Activated naive CD4-positive, alpha-beta T cell treated with anti-CD3 and anti-CD28 coated beads, Interleukin-2, amount 10 ng/mL, durations not matched to agents 7 days and 5 days (primary cell): Measurements from ENCODE around the gene TMPRSS13.
"Not testable (repeated sequence)": the region's sequence is repeated elsewhere in the genome, so short reads cannot be mapped to it uniquely, and the experiment has no call there.

Experiments
- CTCF ChIA-PET: fragments of 350-600 bp; sonication (Branson Sonifier 250); formaldehyde crosslinking; loops from one replicate; lab custom pipeline; 2021; ENCODE audit warnings: antibody characterized with exemption; lab: Charles Lee
- DNase-seq: peaks from one replicate; pipeline ENCODE4 v3.0.0-alpha.2; 2020
- H3K27ac Mint-ChIP-seq: one replicate; pipeline ENCODE4 v1.8.0; 2021; ENCODE audit warnings: mild to moderate bottlenecking, moderate library complexity, mixed read lengths
- H3K27me3 Mint-ChIP-seq: one replicate; pipeline ENCODE4 v1.8.0; 2021; ENCODE audit warnings: mild to moderate bottlenecking, mixed read lengths
- H3K36me3 Mint-ChIP-seq: one replicate; pipeline ENCODE4 v1.8.0; 2021; ENCODE audit warnings: mixed read lengths
- H3K4me1 Mint-ChIP-seq: one replicate; pipeline ENCODE4 v1.8.0; 2021; ENCODE audit warnings: mixed read lengths
- H3K4me3 Mint-ChIP-seq: one replicate; pipeline ENCODE4 v1.8.0; 2021; ENCODE audit warnings: mild to moderate bottlenecking, moderate library complexity, mixed read lengths
- H3K9me3 Mint-ChIP-seq: one replicate; pipeline ENCODE4 v1.8.0; 2021; ENCODE audit warnings: mixed read lengths

TMPRSS13 gene

GRCh38 chr11:117931971-117932370 is 2.8 kb upstream of the TMPRSS13 start:
- Mint-ChIP-seq H3K27ac (peak overlapping the region; percentile 47), H3K27me3 (peaks cover 40% of the 10 kb centered on the region), H3K4me1 (peaks cover 52% of the 10 kb centered on the region), H3K36me3 (no peaks in the 10 kb centered on the region), H3K4me3 (no peak overlapping the region), H3K9me3 (no peaks in the 10 kb centered on the region)
- DNase-seq, result no peak
- CTCF ChIA-PET, result interaction anchor here (1.1 to 3.2 kb wide), 7 partner anchors 8 to 139 kb away, joined by 3 to 32 read pairs (median 5); no protein-coding TSS in a partner anchor

- H3K27ac Mint-ChIP-seq, result peak overlapping the region; percentile 47
- H3K27me3 Mint-ChIP-seq, result peaks cover 40% of the 10 kb centered on the region
- DNase-seq, result peak; percentile 20
- no peaks in the 10 kb centered on the region for H3K9me3 Mint-ChIP-seq
- H3K4me1 Mint-ChIP-seq, result peaks cover 52% of the 10 kb centered on the region
- CTCF ChIA-PET, result interaction anchor here (0.9 to 3.2 kb wide), 8 partner anchors 8 to 140 kb away, joined by 3 to 32 read pairs (median 4); no protein-coding TSS in a partner anchor
- H3K4me3 Mint-ChIP-seq, result no peak overlapping the region
- H3K36me3 Mint-ChIP-seq, result no peaks in the 10 kb centered on the region
Observed at GRCh38 chr11:117931331-117931950, 2.2 kb upstream of the TMPRSS13 start.

DNA sequence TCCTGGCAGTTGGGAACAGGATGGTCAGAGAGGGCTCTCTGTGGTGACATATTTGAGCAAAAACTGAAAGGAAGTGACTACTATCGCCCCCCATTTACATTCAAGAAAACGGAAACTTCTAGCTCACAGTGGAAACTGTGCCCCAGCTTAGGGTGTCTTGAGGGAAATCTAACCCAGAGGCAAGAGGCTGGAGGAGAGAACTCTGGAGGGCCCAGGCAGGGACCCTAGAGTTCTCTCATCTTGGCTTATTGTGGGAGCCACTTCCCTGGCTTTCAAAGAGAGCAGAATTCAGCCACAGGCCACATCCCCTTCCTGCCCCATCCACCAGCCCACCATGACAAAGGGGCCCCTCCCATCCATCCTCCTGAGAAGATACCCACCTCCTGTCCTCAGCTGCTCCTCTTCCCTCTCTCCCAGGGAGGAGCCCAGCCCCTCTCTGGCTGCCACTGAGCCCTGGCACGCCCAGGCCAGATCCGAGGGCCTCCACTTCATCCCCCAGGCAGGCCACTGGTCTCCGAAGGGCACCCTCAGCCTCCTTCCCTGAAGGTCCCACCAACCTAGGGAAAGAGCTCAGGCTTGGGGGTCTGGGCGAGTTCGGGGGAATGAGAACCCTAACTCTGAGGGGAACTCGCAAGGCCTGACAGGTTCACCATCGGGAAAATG is 1.6 kb upstream of the TMPRSS13 start:
- CTCF ChIA-PET, result interaction anchor here (0.6 to 3.2 kb wide), 9 partner anchors 9 to 141 kb away, joined by 3 to 32 read pairs (median 4); no protein-coding TSS in a partner anchor
- Mint-ChIP-seq H3K4me1 (peaks cover 52% of the 10 kb centered on the region), H3K36me3 (no peaks in the 10 kb centered on the region), H3K27ac (peak overlapping the region; percentile 71), H3K27me3 (peaks cover 37% of the 10 kb centered on the region), H3K9me3 (no peaks in the 10 kb centered on the region), H3K4me3 (no peak overlapping the region)
- DNase-seq, result peak; percentile 50

- DNase-seq, result no peak
- H3K27ac Mint-ChIP-seq, result peak overlapping the region; percentile 71
- no peak overlapping the region for H3K4me3 Mint-ChIP-seq
- peaks cover 36% of the 10 kb centered on the region for H3K27me3 Mint-ChIP-seq
- no peaks in the 10 kb centered on the region for H3K9me3 Mint-ChIP-seq
- CTCF ChIA-PET, result interaction anchor here (0.6 to 3.2 kb wide), 4 partner anchors 17 to 112 kb away, joined by 3 to 32 read pairs (median 10); no protein-coding TSS in a partner anchor
- H3K36me3 Mint-ChIP-seq, result no peaks in the 10 kb centered on the region
- peaks cover 52% of the 10 kb centered on the region for H3K4me1 Mint-ChIP-seq
Observed at GRCh38 chr11:117929916-117930570, 841 bp upstream of the TMPRSS13 start.

- DNase-seq, result no peak
- H3K27ac Mint-ChIP-seq, result no peak overlapping the region
Observed at GRCh38 chr11:117928446-117929141, 608 bp downstream of the TMPRSS13 start.

DNA sequence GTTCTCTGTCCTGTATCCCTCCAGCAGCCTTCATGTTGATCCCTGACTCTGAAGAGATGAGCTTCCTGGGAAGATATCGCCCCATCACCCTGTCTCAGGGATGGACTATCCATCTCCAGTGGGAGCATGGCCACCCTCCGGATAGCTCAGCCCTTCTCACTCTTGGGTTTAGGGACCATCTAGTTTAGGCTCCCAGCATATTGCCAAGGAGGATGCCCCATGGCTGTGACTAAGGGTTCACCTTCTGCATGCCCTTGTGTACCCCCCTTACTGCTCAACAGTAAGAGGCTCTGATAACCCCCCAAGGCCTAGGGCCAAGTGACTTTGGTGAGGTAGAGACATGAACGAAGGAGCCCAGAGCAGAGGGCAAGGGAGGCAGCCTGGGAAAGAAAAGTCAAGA is 1.3 kb downstream of the TMPRSS13 start:
- H3K27ac Mint-ChIP-seq, result no peak overlapping the region
- H3K4me1 Mint-ChIP-seq, result peaks cover 47% of the 10 kb centered on the region
- CTCF ChIA-PET, result interaction anchor here (2.1 kb wide), 1 partner anchor 125 kb away, joined by 5 read pairs; no protein-coding TSS in a partner anchor
- no peak for DNase-seq
- no peaks in the 10 kb centered on the region for H3K9me3 Mint-ChIP-seq
- H3K36me3 Mint-ChIP-seq, result no peaks in the 10 kb centered on the region
- no peak overlapping the region for H3K4me3 Mint-ChIP-seq
- H3K27me3 Mint-ChIP-seq, result peaks cover 29% of the 10 kb centered on the region

More at GRCh38 chr11:117928446-117929141, 608 bp downstream of the TMPRSS13 start:
- Mint-ChIP-seq H3K27me3 (peaks cover 29% of the 10 kb centered on the region), H3K4me1 (peaks cover 52% of the 10 kb centered on the region), H3K4me3 (no peak overlapping the region), H3K36me3 (no peaks in the 10 kb centered on the region), H3K9me3 (no peaks in the 10 kb centered on the region)
- CTCF ChIA-PET, result interaction anchor here (0.9 to 2.1 kb wide), 3 partner anchors 18 to 124 kb away, joined by 4 to 5 read pairs (median 4); no protein-coding TSS in a partner anchor

DNA sequence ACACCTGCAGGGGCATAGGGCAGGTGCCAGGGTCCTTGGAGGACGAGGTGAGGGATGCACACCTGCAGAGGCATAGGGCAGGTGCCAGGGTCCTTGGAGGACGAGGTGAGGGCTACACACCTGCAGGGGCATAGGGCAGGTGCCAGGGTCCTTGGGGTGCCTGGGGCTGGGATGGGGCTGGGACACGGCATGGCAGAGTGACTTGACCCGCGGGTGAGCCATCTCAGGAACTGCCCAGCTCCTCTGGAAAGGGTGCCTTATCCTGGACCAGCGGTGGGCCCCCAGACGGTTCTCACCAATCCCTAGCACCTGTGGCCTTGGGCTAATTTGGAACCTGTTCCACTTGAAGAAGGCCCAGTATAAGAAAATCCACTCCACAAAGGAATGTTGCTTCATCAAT is 3.0 kb downstream of the TMPRSS13 start:
- H3K27ac Mint-ChIP-seq, CTCF ChIA-PET, H3K9me3 Mint-ChIP-seq, H3K36me3 Mint-ChIP-seq, DNase-seq, H3K4me3 Mint-ChIP-seq: not testable (repeated sequence)
- Mint-ChIP-seq H3K27me3 (peaks cover 38% of the 10 kb centered on the region), H3K4me1 (peaks cover 31% of the 10 kb centered on the region)

DNA sequence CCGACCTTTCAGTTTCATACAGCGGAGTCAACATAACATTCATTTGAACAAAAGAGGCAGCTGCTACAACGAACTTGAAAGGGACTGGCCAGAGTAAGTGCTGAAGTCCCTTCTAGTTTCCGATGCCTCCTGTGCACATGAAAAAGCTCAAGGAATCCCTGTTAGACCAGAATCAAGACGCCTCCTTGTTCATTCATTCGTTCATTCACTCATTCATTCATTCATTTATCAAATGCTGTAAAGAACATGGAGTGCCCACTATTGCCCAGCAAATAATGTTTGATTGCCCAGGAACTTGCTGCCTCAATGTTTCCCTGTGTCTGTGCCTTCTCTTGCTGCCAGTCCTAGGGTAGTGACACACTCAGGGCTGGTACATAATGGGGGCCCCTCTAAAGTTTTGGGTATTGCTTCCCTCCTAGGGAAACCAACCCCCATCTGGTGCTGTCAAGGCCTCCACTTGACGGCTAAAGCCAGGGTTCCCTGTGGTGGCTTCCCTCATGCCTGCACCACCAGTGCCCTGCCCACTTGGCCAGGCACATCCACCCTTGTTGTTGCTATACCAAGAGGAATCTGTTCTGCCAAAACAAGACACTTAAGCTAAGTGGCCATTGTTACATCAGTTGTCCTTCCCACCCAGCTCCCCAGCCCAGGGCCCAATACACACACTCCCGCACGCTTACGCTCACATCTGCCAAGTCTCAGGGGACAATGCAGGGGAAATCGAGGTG is 3.8 kb downstream of the TMPRSS13 start:
- H3K27ac Mint-ChIP-seq, result no peak overlapping the region
- peaks cover 23% of the 10 kb centered on the region for H3K4me1 Mint-ChIP-seq

DNA sequence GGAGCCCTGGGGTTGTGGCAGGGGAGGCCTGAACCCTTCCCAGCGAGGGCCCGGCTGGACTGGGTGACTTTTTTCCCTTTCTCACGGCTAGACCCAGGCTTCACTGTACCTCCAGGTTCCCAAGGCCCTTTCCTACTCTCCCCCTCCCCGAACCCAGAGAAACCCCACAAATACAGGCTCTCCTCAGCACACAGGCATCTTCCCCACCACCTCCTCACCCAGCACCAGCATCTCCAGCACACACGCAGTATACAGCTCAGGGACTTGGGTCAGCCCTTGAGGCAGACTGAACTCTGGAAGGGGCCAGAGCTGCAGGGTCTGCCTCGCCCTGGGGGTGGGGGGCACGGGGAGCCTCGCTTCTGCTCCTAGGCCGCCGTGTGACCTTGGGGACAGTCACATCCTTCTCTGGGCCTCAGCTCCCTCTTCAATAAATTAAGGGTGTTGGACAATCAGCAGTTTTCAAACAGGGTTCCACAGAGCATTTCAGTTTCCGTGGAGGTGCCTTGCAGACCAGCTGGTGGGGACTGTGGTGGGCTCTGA is 4.5 kb downstream of the TMPRSS13 start:
- Mint-ChIP-seq H3K36me3 (no peaks in the 10 kb centered on the region), H3K4me1 (peaks cover 16% of the 10 kb centered on the region), H3K4me3 (no peak overlapping the region), H3K27me3 (peaks cover 38% of the 10 kb centered on the region), H3K9me3 (no peaks in the 10 kb centered on the region), H3K27ac (no peak overlapping the region)
- no peak for DNase-seq
- CTCF ChIA-PET, result interaction anchor here (0.8 to 3.6 kb wide), 3 partner anchors 18 to 129 kb away, joined by 3 to 15 read pairs (median 3); no protein-coding TSS in a partner anchor

More for the DNA sequence above, 3.8 kb downstream of the TMPRSS13 start:
- no peak for DNase-seq
- CTCF ChIA-PET, result interaction anchor here (0.8 to 3.6 kb wide), 2 partner anchors 21 to 128 kb away, joined by 3 to 15 read pairs; no protein-coding TSS in a partner anchor
- no peaks in the 10 kb centered on the region for H3K9me3 Mint-ChIP-seq
- H3K27me3 Mint-ChIP-seq, result peaks cover 38% of the 10 kb centered on the region
- H3K36me3 Mint-ChIP-seq, result no peaks in the 10 kb centered on the region
- no peak overlapping the region for H3K4me3 Mint-ChIP-seq

DNA sequence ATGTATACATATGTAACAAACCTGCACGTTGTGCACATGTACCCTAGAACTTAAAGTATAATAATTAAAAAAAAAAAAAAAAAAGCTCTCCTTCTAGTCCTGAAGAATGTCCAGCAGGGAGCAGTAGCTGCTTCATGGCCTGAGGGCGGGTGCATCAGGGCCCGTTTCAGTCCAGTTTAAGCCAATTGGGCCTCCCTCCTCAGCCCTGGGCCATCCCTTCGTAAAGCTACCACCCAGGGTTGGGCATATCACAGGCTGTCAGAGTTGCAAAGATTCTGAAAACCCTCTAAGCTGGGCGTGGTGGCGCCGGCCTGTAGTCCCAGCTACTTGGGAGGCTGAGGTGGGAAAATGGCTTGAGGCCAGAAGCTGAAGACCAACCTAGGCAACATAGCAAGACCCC is 5.4 kb downstream of the TMPRSS13 start:
- no peak for DNase-seq
- no peak overlapping the region for H3K4me3 Mint-ChIP-seq
- H3K36me3 Mint-ChIP-seq, result no peaks in the 10 kb centered on the region
- H3K4me1 Mint-ChIP-seq, result peaks cover 12% of the 10 kb centered on the region
- CTCF ChIA-PET, result interaction anchor here (0.8 to 3.6 kb wide), 4 partner anchors 13 to 81 kb away, joined by 3 to 15 read pairs (median 3); no protein-coding TSS in a partner anchor
- no peaks in the 10 kb centered on the region for H3K9me3 Mint-ChIP-seq
- H3K27ac Mint-ChIP-seq, result no peak overlapping the region
- peaks cover 32% of the 10 kb centered on the region for H3K27me3 Mint-ChIP-seq

DNA sequence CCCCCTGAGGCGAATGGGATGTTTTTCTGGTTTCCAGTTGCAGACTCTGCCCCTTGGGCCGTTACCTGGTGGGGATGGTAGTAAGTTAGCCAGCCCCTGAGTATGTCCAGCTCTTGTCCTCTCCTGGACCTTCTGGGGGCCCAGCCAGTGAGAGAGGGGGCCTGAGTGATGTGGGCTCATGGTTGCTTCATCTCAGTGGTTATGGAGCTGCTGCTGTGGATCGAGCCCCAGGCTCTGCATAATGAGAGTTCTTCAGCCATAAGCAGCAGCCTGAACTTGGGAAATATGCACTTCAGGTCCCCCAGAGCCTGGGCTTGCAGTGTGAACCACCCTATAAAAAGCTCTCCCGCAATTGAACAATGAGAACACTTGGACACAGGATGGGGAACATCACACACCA is 5.9 kb downstream of the TMPRSS13 start:
- Mint-ChIP-seq H3K27ac (no peak overlapping the region), H3K9me3 (no peaks in the 10 kb centered on the region), H3K4me1 (peaks cover 7% of the 10 kb centered on the region), H3K4me3 (no peak overlapping the region), H3K36me3 (no peaks in the 10 kb centered on the region), H3K27me3 (peaks cover 27% of the 10 kb centered on the region)
- DNase-seq, result no peak
- CTCF ChIA-PET, result interaction anchor here (0.8 to 3.6 kb wide), 4 partner anchors 12 to 80 kb away, joined by 3 to 15 read pairs (median 3); no protein-coding TSS in a partner anchor

DNA sequence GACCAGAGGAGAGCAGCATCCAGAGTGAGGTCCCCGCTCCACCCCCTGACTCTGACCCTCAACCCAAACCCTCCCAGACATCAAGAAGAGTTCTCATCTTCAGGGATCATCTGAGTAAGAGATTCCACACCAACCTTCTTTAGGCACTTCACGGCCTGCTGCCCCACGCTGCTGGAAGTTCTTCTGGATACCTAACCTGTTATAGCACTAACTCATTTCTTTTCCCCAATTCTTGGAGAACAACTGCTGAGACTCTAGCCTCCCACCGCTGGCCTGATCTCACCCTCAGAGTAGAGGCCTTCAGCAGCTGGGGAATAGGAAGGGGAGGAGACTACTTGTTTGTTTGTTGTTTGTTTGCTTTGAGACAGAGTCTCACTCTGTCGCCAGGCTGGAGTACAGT is 7.3 kb downstream of the TMPRSS13 start:
- Mint-ChIP-seq H3K27me3 (peaks cover 15% of the 10 kb centered on the region), H3K27ac (no peak overlapping the region), H3K36me3 (no peaks in the 10 kb centered on the region), H3K4me3 (no peak overlapping the region), H3K9me3 (no peaks in the 10 kb centered on the region), H3K4me1 (peaks cover 3% of the 10 kb centered on the region)
- DNase-seq, result no peak
- CTCF ChIA-PET, result interaction anchor here (1.2 to 3.6 kb wide), 3 partner anchors 17 to 132 kb away, joined by 4 to 15 read pairs (median 5); no protein-coding TSS in a partner anchor
